Astrocyte (in vitro differentiated cells and primary cell): ENCODE results near the gene CFAP91. TPM values are rescaled to one million over a fixed set of nuclear protein-coding genes. Genes with fewer than 3 reads are reported as not detected.

Experiments used
- DNase-seq: peaks from one replicate; pipeline ENCODE4 v3.0.0-alpha.2; 2010; ENCODE audit warnings: low read depth
- FAIRE-seq: peaks from 2 replicates; lab custom pipeline; 2011; peaks lifted over from hg19 to GRCh38; lab: Jason Lieb, UNC
- H2AFZ ChIP-seq: 2 replicates; pipeline ENCODE4 v1.6.0; 2012; ENCODE audit warnings: low read depth, low read length, inconsistent platforms
- H3K27ac ChIP-seq: 2 replicates; pipeline ENCODE4 v1.5.1; 2011; ENCODE audit warnings: low read depth, low read length, inconsistent platforms
- H3K27me3 ChIP-seq: 2 replicates; pipeline ENCODE4 v1.6.0; 2011; ENCODE audit warnings: low read length, inconsistent platforms; ENCODE audit not compliant: insufficient read depth
- H3K36me3 ChIP-seq: 2 replicates; pipeline ENCODE4 v1.5.1; 2011; ENCODE audit warnings: low read length, inconsistent platforms; ENCODE audit not compliant: insufficient read depth
- H3K4me1 ChIP-seq: 2 replicates; pipeline ENCODE4 v1.5.1; 2011; ENCODE audit warnings: low read length, inconsistent platforms; ENCODE audit not compliant: insufficient read depth
- H3K4me2 ChIP-seq: 2 replicates; pipeline ENCODE4 v1.6.0; 2012; ENCODE audit warnings: low read length, inconsistent platforms
- H3K4me3 ChIP-seq: 2 replicates; pipeline ENCODE4 v1.5.1; 2011; ENCODE audit warnings: low read depth, mild to moderate bottlenecking, low read length, inconsistent platforms; ENCODE audit not compliant: insufficient read depth
- H3K79me2 ChIP-seq: 2 replicates; pipeline ENCODE4 v1.6.0; 2012; ENCODE audit warnings: mild to moderate bottlenecking, low read length, inconsistent platforms; ENCODE audit not compliant: insufficient read depth
- H3K9ac ChIP-seq: 2 replicates; pipeline ENCODE4 v1.6.0; 2012; ENCODE audit warnings: mild to moderate bottlenecking, low read length, inconsistent platforms
- H3K9me3 ChIP-seq: 2 replicates; pipeline ENCODE4 v1.5.1; 2012; ENCODE audit warnings: low read depth, mild to moderate bottlenecking, low read length, inconsistent platforms; ENCODE audit not compliant: insufficient read depth
- H4K20me1 ChIP-seq: 2 replicates; pipeline ENCODE4 v1.6.0; 2012; ENCODE audit warnings: low read length, inconsistent platforms; ENCODE audit not compliant: insufficient read depth
- H3K27ac Mint-ChIP-seq: one replicate; pipeline ENCODE4 v1.8.0; 2021; ENCODE audit warnings: mild to moderate bottlenecking, mixed read lengths; ENCODE audit not compliant: unreplicated experiment
- H3K27me3 Mint-ChIP-seq: one replicate; pipeline ENCODE4 v1.8.0; 2021; ENCODE audit warnings: low read depth, mixed read lengths; ENCODE audit not compliant: unreplicated experiment
- H3K36me3 Mint-ChIP-seq: one replicate; pipeline ENCODE4 v1.8.0; 2021; ENCODE audit warnings: low read depth, mixed read lengths; ENCODE audit not compliant: unreplicated experiment
- H3K4me1 Mint-ChIP-seq: one replicate; pipeline ENCODE4 v1.8.0; 2021; ENCODE audit warnings: low read depth, mixed read lengths; ENCODE audit not compliant: unreplicated experiment
- H3K4me3 Mint-ChIP-seq: one replicate; pipeline ENCODE4 v1.8.0; 2021; ENCODE audit warnings: mild to moderate bottlenecking, moderate library complexity, mixed read lengths; ENCODE audit not compliant: unreplicated experiment
- H3K9me3 Mint-ChIP-seq: one replicate; pipeline ENCODE4 v1.8.0; 2021; ENCODE audit warnings: mild to moderate bottlenecking, mixed read lengths; ENCODE audit not compliant: unreplicated experiment
- EZH2 ChIP-seq: IDR thresholded peaks from 2 replicates; pipeline ENCODE4 v1.6.1; 2012; ENCODE audit warnings: mild to moderate bottlenecking, low read length, inconsistent platforms; ENCODE audit not compliant: insufficient read depth
- total RNA-seq: library from RNA; stranded (reverse); gene quantifications from 2 replicates; pipeline ENCODE4 v1.2.1, GENCODE V29; 2021
- TF ChIP-seq, protein P1 (sequence below): IDR thresholded peaks from 2 replicates; pipeline ENCODE4 v1.5.1; 2011; ENCODE audit warnings: low read depth, mild to moderate bottlenecking, inconsistent platforms, low read length, moderate library complexity; ENCODE audit not compliant: insufficient read depth

Gene CFAP91
- total RNA-seq, 1 donor from 2014 or later: 0.16 TPM

DNA sequence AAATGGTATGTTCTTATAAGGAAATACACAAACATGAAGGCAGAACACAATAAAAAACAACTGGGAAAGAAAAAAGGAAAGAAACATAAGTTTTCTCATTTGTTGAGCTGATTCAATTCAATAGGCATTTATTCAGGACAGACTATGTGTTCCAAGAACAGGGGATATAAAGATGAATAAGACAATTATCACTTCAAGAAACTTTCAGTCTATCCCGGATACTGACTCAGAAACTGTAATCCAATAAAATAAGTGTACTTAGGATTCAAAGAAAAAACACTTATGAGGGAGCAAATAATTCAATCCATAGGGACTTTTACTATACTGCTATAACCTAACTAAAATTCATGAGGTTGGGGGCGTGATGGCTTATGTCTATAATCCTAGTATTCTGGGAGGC is 38.9 kb upstream of the CFAP91 start:
- Mint-ChIP-seq H3K9me3 (no peaks in the 10 kb centered on the region), H3K4me1 (peaks cover 26% of the 10 kb centered on the region), H3K36me3 (no peaks in the 10 kb centered on the region), H3K27ac (no peak overlapping the region), H3K27me3 (no peaks in the 10 kb centered on the region), H3K4me3 (no peak overlapping the region)
- no peak overlapping the region for H3K9ac ChIP-seq
- no peaks in the 10 kb centered on the region for H3K9me3 ChIP-seq
- H2AFZ ChIP-seq: no peak overlapping the region
- no peak overlapping the region for H3K4me3 ChIP-seq
- no peak for TF ChIP-seq EZH2
- TF ChIP-seq, protein P1, sequence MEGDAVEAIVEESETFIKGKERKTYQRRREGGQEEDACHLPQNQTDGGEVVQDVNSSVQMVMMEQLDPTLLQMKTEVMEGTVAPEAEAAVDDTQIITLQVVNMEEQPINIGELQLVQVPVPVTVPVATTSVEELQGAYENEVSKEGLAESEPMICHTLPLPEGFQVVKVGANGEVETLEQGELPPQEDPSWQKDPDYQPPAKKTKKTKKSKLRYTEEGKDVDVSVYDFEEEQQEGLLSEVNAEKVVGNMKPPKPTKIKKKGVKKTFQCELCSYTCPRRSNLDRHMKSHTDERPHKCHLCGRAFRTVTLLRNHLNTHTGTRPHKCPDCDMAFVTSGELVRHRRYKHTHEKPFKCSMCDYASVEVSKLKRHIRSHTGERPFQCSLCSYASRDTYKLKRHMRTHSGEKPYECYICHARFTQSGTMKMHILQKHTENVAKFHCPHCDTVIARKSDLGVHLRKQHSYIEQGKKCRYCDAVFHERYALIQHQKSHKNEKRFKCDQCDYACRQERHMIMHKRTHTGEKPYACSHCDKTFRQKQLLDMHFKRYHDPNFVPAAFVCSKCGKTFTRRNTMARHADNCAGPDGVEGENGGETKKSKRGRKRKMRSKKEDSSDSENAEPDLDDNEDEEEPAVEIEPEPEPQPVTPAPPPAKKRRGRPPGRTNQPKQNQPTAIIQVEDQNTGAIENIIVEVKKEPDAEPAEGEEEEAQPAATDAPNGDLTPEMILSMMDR: no peak
- H3K4me2 ChIP-seq: no peak overlapping the region
- FAIRE-seq (no peak), DNase-seq (no peak)
- H3K27me3 ChIP-seq: no peaks in the 10 kb centered on the region
- no peaks in the 10 kb centered on the region for H3K36me3 ChIP-seq
- H3K79me2 ChIP-seq: no peaks in the 10 kb centered on the region
- no peaks in the 10 kb centered on the region for H4K20me1 ChIP-seq
- no peak overlapping the region for H3K27ac ChIP-seq
- no peaks in the 10 kb centered on the region for H3K4me1 ChIP-seq

DNA sequence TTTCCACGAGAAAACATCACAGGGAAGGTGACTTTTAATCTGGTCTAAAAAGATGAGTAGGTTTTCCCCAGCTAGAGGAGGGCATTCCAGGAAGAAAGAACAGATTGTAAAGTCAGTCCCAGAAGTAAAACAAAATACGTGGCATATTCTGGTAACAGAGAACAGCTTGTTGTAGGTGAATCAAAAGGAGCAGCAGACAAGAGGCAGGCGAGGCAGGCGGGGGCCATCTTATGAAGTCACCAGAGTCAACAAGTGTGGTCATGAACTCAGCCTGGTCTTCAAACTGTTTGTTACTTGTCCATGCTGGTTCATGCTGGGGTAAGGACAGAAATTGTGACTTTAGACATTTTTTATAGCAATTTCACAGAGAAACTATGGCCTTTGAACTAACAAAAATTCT is 38.5 kb upstream of the CFAP91 start:
- no peak overlapping the region for H3K9ac ChIP-seq
- no peaks in the 10 kb centered on the region for H3K4me1 ChIP-seq
- H3K4me2 ChIP-seq: no peak overlapping the region
- no peak for DNase-seq
- H2AFZ ChIP-seq: no peak overlapping the region
- no peaks in the 10 kb centered on the region for H3K9me3 ChIP-seq
- Mint-ChIP-seq H3K4me1 (peaks cover 26% of the 10 kb centered on the region), H3K4me3 (no peak overlapping the region), H3K36me3 (no peaks in the 10 kb centered on the region), H3K27me3 (no peaks in the 10 kb centered on the region), H3K27ac (no peak overlapping the region), H3K9me3 (no peaks in the 10 kb centered on the region)
- no peaks in the 10 kb centered on the region for H3K79me2 ChIP-seq
- H3K4me3 ChIP-seq: no peak overlapping the region
- no peaks in the 10 kb centered on the region for H3K36me3 ChIP-seq
- H3K27me3 ChIP-seq: no peaks in the 10 kb centered on the region
- FAIRE-seq: no peak
- H4K20me1 ChIP-seq: no peaks in the 10 kb centered on the region
- TF ChIP-seq EZH2: no peak
- TF ChIP-seq, protein P1: no peak
- no peak overlapping the region for H3K27ac ChIP-seq

DNA sequence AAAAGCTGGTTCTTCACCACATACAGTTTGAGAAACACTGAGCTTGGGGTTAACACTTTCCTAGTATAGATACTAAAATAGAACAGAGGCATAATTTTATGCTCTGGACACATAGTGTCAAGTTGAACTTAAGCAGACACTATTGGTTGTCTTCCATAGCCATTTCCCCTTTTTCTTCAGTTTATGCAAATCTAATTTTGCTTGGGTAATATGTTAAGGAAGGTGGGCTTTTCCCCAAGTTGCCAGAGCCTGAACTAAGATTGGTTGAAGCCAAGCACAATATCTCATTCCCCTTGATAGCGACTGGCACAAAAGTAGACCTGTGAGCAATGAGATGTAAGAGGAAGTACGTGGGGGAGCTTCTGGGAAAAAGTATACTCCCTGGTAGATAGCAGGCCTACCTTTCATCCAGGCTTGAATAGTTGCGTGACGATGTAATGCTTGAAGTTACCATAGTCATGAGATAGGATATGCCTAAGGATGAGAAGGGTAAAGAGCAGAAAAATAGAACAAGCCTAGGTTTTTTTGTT is 37.9 kb upstream of the CFAP91 start:
- no peaks in the 10 kb centered on the region for H3K9me3 ChIP-seq
- TF ChIP-seq, protein P1: no peak
- TF ChIP-seq EZH2: no peak
- no peak overlapping the region for H3K4me2 ChIP-seq
- no peaks in the 10 kb centered on the region for H3K9me3 Mint-ChIP-seq
- DNase-seq: peak; percentile 46
- H3K27me3 ChIP-seq: no peaks in the 10 kb centered on the region
- no peak overlapping the region for H3K9ac ChIP-seq
- H3K27me3 Mint-ChIP-seq: no peaks in the 10 kb centered on the region
- peaks cover 27% of the 10 kb centered on the region for H3K4me1 Mint-ChIP-seq
- H3K27ac Mint-ChIP-seq: peak overlapping the region; percentile 41
- no peak overlapping the region for H3K4me3 Mint-ChIP-seq
- H3K79me2 ChIP-seq: no peaks in the 10 kb centered on the region
- H3K36me3 Mint-ChIP-seq: no peaks in the 10 kb centered on the region
- no peak for FAIRE-seq
- no peak overlapping the region for H3K27ac ChIP-seq
- H4K20me1 ChIP-seq: no peaks in the 10 kb centered on the region
- no peaks in the 10 kb centered on the region for H3K36me3 ChIP-seq
- no peak overlapping the region for H3K4me3 ChIP-seq
- H2AFZ ChIP-seq: no peak overlapping the region
- peaks cover under 1% of the 10 kb centered on the region for H3K4me1 ChIP-seq
